Loucy (cell line): ENCODE measurements around the gene SLC17A2.
"Not testable (repeated sequence)": the region's sequence is repeated elsewhere in the genome, so short reads cannot be mapped to it uniquely, and the experiment has no call there.

Experiments
- H2AFZ ChIP-seq: fragments of 200-600 bp; sonication (generic); 2 replicates; pipeline ENCODE4 v1.6.0; 2016; ENCODE audit warnings: antibody characterized with exemption, mild to moderate bottlenecking, low read length, moderate library complexity
- H3F3A ChIP-seq: fragments of 200-600 bp; 2 replicates; pipeline ENCODE4 v1.6.0; 2016; ENCODE audit warnings: antibody characterized with exemption, low read depth, mild to moderate bottlenecking
- H3K27me3 ChIP-seq: fragments of 200-600 bp; sonication (generic); 2 replicates; pipeline ENCODE4 v1.6.1; 2014; ENCODE audit warnings: low read length, mild to moderate bottlenecking; ENCODE audit not compliant: insufficient read depth, poor library complexity, severe bottlenecking
- H3K36me3 ChIP-seq: fragments of 200-600 bp; sonication (generic); 2 replicates; pipeline ENCODE4 v1.6.1; 2016; ENCODE audit warnings: low read length; ENCODE audit not compliant: insufficient read depth
- H3K4me1 ChIP-seq: fragments of 200-600 bp; sonication (generic); 2 replicates; pipeline ENCODE4 v1.5.1; 2014; ENCODE audit warnings: low read length, mild to moderate bottlenecking; ENCODE audit not compliant: insufficient read depth, poor library complexity, severe bottlenecking
- H3K4me2 ChIP-seq: fragments of 200-600 bp; sonication (generic); 2 replicates; pipeline ENCODE4 v1.6.0; 2014; ENCODE audit warnings: antibody characterized with exemption, low read length, low read depth, mild to moderate bottlenecking; ENCODE audit not compliant: poor library complexity, severe bottlenecking
- H3K4me3 ChIP-seq: fragments of 200-600 bp; sonication (generic); 2 replicates; pipeline ENCODE4 v1.5.1; 2014; ENCODE audit warnings: low read length, mild to moderate bottlenecking, mixed read lengths; ENCODE audit not compliant: poor library complexity, severe bottlenecking
- H3K79me2 ChIP-seq: fragments of 200-600 bp; sonication (generic); 2 replicates; pipeline ENCODE4 v1.6.1; 2014; ENCODE audit warnings: low read length; ENCODE audit not compliant: insufficient read depth
- H3K9ac ChIP-seq: fragments of 200-600 bp; sonication (generic); 2 replicates; pipeline ENCODE4 v1.6.0; 2014; ENCODE audit warnings: mild to moderate bottlenecking, low read depth, low read length, moderate library complexity; ENCODE audit not compliant: poor library complexity, severe bottlenecking
- H3K9me2 ChIP-seq: fragments of 200-600 bp; sonication (generic); replicated peaks from 2 replicates; pipeline ENCODE4 v1.6.1; 2016; ENCODE audit warnings: low read depth, low read length, mixed read lengths
- H3K9me3 ChIP-seq: fragments of 200-600 bp; sonication (generic); 2 replicates; pipeline ENCODE4 v1.6.1; 2014; ENCODE audit warnings: mild to moderate bottlenecking, antibody characterized with exemption, low read length, low read depth; ENCODE audit not compliant: insufficient read depth
- H4K20me1 ChIP-seq: fragments of 200-600 bp; sonication (generic); 2 replicates; pipeline ENCODE4 v1.6.0; 2014; ENCODE audit warnings: antibody characterized with exemption, low read length, mild to moderate bottlenecking; ENCODE audit not compliant: insufficient read depth, poor library complexity, severe bottlenecking
- CTCF ChIP-seq: fragments of 200-600 bp; sonication (generic); conservative IDR thresholded peaks from 2 replicates; pipeline ENCODE4 v1.5.1; 2014; ENCODE audit warnings: mild to moderate bottlenecking, antibody characterized with exemption, low read length
- EZH2phosphoT487 ChIP-seq: fragments of 200-600 bp; IDR thresholded peaks from 2 replicates; pipeline ENCODE4 v1.6.1; 2018; ENCODE audit warnings: antibody characterized with exemption, mild to moderate bottlenecking, moderate library complexity, borderline replicate concordance

The SLC17A2 gene

GRCh38 chr6:25949695-25950094 lies 19.2 kb upstream of the SLC17A2 start:
- Histone ChIP-seq H3K36me3 (no peaks in the 10 kb centered on the region), H3K27me3 (no peaks in the 10 kb centered on the region), H3K4me2 (no peak overlapping the region), H3K79me2 (no peaks in the 10 kb centered on the region), H2AFZ (no peak overlapping the region), H3K4me1 (peaks cover 3% of the 10 kb centered on the region), H4K20me1 (no peaks in the 10 kb centered on the region), H3K9ac (no peak overlapping the region), H3F3A (no peaks in the 10 kb centered on the region), H3K9me2 (no peaks in the 10 kb centered on the region), H3K4me3 (no peak overlapping the region), H3K9me3 (no peaks in the 10 kb centered on the region; the same call in none of the 2 replicates)
- no peak for TF ChIP-seq EZH2phosphoT487
- no peak for TF ChIP-seq CTCF

- H3K4me1 ChIP-seq, H3K9me3 ChIP-seq, H3K79me2 ChIP-seq, H3K36me3 ChIP-seq, H3F3A ChIP-seq, H3K4me2 ChIP-seq, H4K20me1 ChIP-seq, H2AFZ ChIP-seq, H3K9me2 ChIP-seq, H3K4me3 ChIP-seq, H3K27me3 ChIP-seq, H3K9ac ChIP-seq: not testable (repeated sequence)
Observed at GRCh38 chr6:25947492-25947891, 17.0 kb upstream of the SLC17A2 start.

GRCh38 chr6:25946631-25947030 lies 16.1 kb upstream of the SLC17A2 start:
- H3K4me2 ChIP-seq = no peak overlapping the region

GRCh38 chr6:25945738-25946137 lies 15.2 kb upstream of the SLC17A2 start:
- not testable (repeated sequence) for H2AFZ ChIP-seq, H3K27me3 ChIP-seq, H3K36me3 ChIP-seq, H3F3A ChIP-seq, H3K9me3 ChIP-seq, H3K4me1 ChIP-seq, H3K9me2 ChIP-seq, H4K20me1 ChIP-seq, H3K4me2 ChIP-seq, H3K79me2 ChIP-seq, H3K4me3 ChIP-seq, H3K9ac ChIP-seq

More at GRCh38 chr6:25946631-25947030, 16.1 kb upstream of the SLC17A2 start:
- Histone ChIP-seq H4K20me1 (no peaks in the 10 kb centered on the region), H3K9me3 (no peaks in the 10 kb centered on the region; the same call in none of the 2 replicates), H3K4me1 (peaks cover 3% of the 10 kb centered on the region), H2AFZ (no peak overlapping the region), H3K9ac (no peak overlapping the region), H3K27me3 (no peaks in the 10 kb centered on the region), H3K9me2 (no peaks in the 10 kb centered on the region), H3K79me2 (no peaks in the 10 kb centered on the region), H3K4me3 (no peak overlapping the region), H3K36me3 (no peaks in the 10 kb centered on the region), H3F3A (no peaks in the 10 kb centered on the region)
- no peak for TF ChIP-seq EZH2phosphoT487
- no peak for TF ChIP-seq CTCF
